Measurements from ENCODE around the gene LRIF1. TPM values are rescaled to one million over a fixed set of nuclear protein-coding genes. Genes with fewer than 3 reads are reported as not detected.
"Not testable (repeated sequence)": the region's sequence is repeated elsewhere in the genome, so short reads cannot be mapped to it uniquely, and the experiment has no call there.

Gene LRIF1
- polyA plus RNA-seq, 12 donors = 8.0 to 13.5 (median 9.9) TPM; not detected in 1

DNA sequence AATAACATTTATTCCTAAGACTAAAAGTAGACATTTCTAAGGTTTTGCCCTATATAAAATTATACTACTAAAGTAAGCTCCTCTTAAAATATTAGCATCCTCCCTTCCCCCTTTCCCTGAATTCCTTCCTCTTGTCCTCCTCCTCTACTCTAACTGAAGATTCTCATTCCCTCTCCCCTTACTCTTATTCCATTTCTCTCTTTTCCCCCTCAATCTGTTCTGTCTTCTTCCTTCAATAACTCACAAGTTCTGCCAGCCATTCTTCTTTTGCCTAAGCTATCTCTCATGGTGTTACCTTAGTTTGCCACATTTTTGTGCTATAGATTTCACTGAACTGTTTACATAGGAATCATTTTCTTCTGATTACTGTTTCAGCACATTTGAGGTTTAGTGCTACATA, 10.7 kb downstream of the LRIF1 start:
- DNase-seq = no peak

DNA sequence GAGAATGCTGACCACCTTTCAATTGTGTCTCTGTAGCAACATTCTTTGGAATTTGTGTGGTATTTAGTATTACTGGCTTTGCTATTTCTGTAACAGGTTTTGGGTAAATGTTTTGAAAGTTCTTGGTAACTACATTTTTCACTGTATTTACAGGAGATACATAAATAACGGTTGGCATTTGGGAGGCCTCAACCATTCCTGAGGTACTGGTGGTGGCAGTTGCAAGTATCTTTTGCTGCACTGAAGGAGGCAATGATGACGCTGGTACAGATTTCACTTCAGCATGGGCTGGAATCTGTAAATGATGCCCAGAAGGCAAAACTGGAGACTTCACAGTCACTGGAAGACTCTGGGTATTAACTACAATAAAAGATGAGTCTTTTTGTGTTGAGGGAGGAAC, 11.7 kb downstream of the LRIF1 start:
- DNase-seq = no peak

DNA sequence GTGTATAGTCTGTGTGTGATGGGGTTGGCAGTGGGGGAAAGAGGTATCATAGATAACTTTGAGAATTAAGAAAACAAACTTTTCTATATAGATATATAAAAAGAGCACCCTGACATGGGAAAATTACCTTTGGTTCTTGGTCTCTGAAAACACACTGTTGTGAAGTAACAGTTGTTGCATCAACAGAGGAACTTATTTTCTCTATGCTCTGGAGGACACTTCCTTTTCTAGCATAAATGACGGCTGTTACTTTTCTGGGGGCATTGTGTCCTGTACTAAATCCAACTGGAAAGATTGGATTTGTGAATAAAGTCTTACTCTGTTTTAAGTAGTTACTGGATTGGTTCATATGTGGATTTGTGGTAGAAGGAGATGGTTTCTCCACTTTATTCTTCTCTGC, 12.6 kb downstream of the LRIF1 start:
- no peak for DNase-seq

DNA sequence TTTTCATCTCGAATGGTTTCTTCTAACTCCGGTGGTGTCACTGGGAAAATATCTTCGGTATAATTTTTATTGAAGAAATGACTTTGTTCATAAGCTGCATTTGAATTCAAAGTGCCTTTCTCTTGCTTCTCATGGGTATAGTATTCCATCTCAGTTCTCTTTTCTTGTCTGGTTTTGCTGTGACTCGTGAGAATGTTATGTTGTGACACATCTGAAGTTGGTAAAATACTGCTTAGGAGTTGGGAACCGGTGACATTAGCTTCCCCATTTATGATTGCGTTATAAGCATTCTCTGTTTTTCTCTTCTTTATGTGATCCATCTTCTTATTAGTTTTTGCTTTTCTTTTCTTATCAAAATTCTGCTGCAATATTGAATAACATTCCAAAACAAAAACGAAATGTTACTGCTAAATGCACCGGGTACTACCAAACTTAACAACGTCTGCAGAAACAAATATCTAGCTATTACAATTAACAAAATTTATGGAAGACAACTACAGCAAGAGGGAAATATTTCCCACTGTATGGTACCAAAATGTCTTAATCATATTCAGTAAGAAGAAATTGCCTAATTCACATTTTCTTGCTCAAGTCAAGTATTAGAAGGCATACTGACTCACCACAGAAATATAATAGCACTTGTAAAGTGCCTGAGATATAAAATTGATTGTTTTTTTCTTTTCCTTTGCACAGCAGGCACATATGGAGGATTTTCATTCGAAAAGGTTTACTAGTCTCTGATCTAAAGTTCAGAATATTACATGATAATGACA, 15.5 kb downstream of the LRIF1 start:
- no peak for DNase-seq

DNA sequence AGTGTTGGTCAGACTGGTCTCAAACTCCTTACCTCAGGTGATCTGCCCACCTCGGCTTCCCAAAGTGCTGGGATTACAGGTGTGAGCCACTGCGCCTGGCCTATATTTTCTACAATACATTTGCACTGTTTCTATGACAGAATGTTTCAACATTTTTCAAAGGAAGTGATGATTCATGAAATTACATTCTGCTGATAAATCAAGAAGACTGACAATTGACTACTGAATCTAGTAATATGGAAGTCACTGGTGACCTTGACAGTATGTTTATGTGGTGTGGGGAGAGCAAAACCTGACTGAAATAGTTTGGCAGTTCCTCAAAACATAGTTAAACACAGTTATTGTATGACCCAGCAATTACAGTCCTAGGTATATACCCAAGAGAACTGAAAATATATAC, 18.1 kb downstream of the LRIF1 start:
- no peak for DNase-seq

DNA sequence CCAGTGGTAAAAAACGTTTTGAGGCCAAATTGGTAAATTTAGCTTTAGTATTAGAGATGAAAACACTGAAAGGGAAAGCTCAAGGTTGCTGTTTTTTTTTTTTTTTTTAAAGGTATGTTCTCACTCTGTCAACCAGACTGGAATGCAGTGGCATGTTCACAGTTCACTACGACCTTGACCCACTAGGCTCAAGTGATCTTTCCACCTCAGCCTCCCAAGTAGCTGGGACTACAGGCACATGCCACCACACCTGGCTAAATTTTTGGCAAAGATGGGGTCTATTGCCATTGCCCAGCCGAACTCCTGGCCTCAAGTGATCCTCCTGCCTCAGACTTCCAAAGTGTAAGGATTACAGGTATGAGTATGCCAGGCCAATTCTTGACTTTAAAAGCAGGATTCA, 18.9 kb downstream of the LRIF1 start:
- DNase-seq = no peak

DNA sequence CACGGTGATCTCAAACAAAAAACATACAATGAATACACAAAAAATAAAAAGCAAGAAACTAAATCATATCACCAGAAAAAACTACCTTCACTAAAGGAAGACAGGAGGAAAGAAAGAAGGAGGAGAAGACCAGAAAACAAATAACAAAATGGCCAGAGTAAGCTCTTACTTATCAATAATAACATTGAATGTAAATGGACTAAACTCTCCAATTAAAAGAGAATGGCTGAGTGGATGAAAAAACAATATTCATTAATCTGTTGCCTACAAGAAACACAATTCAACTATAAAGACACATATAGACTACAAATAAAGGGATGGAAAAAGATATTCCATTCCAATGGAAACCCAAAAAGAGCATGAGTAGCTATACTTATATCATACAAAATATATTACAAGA, 27.2 kb downstream of the LRIF1 start:
- no peak for DNase-seq

DNA sequence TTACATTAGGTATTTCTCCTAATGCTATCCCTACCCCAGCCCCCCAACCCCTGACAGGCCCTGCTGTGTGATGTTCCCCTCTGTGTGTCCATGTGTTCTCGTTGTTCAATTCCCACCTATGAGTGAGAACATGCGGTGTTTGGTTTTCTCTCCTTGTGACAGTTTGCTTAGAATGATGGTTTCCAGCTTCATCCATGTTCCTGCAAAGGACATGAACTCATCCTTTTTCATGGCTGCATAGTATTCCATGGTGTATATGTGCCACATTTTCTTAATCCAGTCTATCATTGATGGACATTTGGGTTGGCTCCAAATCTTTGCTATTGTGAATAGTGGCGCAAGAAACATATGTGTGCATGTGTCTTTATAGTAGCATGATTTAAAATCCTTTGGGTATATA, 32.6 kb downstream of the LRIF1 start:
- DNase-seq = not testable (repeated sequence)

DNA sequence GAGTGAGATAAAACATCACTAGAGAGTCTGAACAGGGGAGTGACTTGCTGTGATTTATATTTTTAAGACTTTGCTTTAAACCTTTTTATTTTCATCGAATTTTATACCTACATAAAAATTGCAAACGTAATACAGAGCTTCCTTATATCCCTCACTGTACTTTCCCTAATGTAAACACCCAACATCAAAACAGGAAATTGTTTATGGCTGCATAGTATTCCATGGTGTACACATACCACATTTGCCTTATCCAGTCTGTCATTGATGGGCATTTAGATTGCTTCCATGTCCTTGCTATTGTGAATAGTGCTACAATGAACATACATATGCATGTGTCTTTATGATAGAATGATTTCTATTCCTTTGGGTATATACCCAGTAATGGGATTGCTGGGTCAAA, 34.8 kb downstream of the LRIF1 start:
- DNase-seq = no peak

DNA sequence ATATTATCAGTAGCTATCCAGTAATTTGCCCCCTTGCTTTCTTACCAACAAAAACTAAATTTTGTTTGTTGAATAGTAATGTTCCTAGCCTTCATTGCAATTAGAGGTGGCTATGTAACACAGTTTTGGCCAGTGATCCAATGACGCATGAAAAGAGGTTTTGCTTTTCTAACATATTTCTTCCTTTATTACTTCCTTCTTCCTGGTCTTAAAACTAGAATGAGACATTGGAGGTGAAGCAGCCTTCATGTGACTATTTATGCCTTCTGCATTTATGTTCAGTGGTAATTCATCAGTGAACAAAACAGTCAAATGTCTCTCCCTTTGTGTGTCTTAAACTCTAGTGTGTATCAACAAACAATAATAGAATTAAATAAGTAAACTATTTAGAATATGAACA, 35.5 kb downstream of the LRIF1 start:
- DNase-seq = no peak

DNA sequence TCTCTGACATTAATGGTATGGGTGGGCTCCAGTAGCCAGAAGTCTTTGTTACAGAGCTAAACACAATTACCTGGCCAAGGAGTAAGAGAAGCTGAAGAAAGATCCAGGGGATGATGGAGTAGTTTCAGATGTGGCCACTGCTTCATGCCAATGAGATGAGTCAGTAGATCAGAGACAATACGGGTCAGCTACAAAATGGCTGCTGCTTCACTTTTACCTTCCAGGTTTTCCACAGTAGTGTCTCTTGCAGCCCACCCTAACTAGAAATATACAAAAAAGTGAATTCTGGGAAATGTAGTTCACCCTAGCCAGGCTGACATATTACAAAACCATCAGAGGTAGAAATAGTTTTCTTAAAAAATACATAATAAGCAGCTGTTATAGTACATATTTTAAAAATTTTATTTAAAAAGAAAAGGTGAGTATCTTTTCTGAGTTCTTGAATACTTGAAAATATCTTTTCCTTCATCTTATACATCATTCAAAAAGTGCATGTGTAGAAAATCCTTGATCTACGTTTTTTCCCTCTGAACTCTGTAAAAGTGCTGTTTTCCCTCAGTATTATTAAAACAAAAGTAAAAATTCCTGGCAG, 36.1 kb downstream of the LRIF1 start:
- no peak for DNase-seq

DNA sequence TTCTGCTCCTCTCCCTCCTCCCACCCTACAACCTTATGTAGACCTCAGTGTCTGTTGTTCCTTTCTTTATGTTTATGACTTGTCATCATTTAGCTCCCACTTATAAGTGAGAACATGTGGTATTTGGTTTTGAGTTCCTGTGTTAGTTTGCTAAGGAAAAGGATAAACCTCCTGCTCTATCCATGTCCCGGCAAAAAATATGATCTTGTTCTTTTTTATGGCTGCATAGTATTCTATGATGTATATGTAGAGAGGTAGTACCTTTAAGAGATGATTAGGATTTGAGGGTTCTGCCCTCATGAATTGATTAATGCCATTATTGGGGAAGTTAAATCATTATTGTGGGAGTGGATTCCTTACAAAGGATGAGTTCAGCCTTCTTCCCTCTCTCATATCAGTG, 41.8 kb downstream of the LRIF1 start:
- DNase-seq = no peak

DNA sequence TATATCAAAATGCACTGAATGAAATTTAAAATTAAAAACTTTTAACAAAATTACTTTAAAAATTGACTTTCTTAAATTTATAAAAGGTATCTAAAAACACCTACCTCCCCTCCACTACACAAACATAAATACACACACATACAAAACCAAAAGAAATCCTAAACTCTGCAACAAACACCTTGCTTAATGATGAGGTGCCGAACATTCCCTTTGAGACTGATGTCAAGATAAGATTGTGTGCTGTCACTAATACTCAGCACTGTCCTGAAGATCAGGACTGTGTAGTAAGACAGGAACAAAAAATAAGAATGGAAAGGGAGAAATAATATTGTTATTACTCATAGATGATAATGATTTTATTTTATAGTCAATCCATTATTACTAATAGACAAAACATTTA, 45.7 kb downstream of the LRIF1 start:
- DNase-seq = no peak

DNA sequence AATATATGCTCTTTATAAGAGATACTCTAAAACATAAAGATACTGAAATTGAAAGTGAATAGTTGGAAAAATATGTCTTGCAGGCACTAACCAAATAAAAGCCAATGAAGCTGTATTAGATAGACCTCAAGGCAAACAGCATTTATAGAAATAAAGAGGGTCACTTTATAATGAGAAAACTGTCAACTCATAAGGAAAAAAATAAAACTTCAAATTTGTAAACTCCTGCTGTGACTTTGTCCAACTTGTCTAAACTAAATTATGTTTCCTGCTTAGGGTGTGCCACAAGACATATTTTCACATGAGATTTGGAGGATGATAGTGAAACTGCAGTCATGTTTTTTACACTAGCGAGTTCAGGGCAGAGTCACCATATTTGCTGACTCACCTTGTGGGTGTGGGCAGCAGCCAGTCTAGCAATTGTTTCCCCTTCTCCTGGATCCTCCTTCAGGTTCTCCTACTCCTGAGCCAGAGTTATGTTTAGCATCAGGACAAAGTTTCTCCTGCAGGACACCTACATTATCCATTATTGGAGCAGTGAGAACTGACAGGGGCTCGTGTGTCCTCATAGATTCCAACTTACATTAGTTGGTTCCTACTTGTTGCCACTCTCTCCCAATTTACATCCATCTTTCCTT, 46.9 kb downstream of the LRIF1 start:
- no peak for DNase-seq

DNA sequence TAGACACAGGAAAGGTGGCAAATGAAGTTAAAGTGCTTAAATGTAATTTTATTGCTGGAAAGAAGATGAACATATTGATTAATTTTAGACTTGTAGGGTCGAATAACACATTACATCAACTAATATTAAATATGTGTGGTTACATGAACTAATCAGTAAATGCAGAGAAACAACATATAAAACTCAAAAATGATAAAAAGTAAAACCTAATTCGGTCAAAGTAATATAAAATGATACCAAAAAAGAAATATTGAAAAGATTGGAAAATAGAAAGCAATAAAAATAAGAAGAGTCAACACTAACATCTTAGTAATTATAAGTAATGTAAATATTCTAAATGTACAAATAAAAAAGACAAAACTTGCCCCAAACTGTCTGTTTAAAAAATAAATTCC, 47.5 kb downstream of the LRIF1 start:
- no peak for DNase-seq

DNA sequence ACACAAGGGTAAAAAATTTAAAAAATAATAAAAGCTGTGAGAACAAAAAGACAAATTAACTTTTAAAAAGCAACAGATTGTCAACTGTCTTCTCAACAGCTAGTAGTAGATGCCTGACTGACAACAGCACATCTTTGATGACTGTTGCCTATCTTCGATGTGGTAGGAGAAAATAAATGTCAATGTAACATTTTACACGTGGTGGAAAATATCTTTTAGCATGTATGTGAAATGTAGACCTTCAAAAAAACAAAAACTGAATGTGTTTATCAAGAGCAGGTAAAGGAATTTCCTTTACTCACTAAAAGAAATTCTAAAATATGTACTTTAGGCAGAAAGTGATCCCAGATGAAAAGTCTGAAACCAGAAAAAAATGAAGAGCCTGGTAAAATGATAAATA, 47.9 kb downstream of the LRIF1 start:
- DNase-seq = no peak

DNA sequence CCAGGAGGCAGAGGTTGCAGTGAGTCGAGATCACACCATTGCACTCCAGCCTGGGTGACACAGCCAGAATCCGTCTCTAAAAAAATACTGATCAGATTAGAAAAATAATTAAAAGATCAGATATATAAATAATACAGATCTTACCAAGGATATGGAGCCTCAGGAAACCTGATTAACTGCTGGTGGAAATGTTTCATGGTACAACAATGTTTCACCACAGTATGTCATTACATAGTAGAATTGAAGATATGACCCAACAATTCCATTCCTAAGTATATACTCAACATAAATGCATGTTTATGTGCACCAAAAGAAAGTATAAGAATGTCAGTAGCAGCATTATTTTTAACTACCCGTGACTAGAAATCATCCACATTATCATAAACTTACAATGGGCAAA, 49.0 kb downstream of the LRIF1 start:
- no peak for DNase-seq

DNA sequence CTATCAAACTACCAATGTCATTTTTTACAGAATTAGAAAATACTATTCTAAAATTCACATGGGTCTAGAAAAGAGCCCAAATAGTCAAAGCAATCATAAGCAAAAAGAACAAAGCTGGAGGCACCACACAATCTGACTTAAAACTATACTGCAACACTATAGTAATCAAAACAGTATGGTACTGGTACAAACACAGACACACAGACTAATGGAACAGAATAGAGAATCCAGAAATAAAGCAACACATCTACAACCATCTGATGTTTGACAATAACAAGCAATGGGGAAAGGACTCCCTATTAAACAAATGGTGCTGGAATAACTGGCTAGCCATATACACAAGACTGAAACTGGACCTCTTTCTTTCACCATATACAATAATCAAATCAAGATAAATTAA, 50.9 kb downstream of the LRIF1 start:
- DNase-seq = no peak

DNA sequence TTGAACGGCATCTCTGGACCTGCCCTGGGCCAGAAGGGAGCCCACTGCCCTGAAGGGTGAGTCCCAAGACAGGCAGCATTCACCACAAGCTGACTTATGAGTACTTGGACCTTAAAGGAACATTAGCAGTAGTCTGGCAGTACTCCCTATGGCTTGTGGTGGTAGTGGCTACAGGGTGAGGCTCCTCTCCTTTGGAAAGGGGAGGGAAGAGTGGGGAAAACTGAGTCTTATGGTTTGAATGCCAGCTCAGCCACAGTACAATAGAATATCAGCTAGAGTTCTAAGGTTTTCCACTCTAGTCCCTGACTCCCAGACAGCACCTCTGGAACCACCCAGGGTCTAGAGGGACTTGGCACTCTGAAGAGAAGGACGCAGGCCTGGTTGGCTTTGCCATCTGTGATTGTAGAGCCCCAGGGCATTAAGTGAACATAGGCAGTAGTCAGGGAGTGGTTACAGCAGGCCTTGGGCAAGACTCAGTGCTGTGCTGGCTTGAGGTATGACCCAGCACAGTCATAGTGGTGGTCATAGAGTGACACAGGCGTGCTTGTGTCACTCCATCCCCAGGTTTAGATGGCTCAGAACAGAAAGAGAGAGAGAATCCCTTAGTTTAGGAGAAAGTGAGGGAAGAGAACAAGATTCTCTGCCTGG, 59.7 kb downstream of the LRIF1 start:
- no peak for DNase-seq

DNA sequence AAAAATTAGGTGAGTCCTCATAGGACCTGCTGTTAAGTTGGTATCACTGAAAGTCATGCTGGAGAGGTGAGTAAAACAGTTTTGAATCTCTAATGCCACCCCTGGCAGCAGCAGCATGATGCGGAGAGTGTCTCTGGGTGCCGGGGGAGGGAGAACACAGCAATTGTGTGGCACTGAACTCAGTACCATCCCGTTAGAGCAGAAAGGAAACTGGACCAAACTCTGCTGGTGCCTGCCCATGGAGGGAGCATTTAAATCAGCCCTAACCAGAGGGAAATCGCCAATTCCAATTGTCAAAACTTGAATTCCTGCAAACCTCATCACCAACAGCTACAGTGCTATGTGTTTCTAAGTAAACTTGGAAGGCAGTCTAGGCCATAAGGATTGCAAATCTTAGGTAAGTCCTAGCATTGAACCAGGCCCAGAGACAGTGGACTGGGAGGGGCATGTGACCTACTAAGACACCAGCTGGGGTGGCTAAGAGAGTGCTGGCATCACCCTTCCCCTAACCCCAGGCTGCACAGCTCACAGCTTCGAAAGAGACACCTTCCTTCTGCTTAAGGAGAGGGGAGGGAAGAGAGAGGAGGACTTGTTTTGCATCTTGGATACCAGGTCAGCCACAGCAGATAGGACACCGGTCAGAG, 60.8 kb downstream of the LRIF1 start:
- no peak for DNase-seq

DNA sequence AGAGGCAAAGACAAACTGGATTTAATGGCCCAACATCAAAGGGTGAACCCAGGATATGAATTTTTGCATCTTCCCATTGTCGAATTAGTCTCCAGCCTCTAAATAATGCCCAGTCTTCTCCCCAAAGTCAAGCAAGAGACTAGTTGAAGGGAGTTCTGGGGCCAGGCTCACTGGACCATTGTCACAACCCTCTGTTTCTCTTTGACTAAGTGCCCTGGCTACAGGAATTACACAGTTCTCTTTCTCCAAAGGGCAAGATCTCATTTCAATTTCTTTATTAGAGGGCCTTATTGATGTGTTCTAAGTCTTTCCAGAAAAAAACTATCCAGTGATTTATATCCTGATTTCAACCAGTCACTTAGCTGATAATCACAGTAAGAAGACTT, 64.3 kb downstream of the LRIF1 start:
- no peak for DNase-seq

DNA sequence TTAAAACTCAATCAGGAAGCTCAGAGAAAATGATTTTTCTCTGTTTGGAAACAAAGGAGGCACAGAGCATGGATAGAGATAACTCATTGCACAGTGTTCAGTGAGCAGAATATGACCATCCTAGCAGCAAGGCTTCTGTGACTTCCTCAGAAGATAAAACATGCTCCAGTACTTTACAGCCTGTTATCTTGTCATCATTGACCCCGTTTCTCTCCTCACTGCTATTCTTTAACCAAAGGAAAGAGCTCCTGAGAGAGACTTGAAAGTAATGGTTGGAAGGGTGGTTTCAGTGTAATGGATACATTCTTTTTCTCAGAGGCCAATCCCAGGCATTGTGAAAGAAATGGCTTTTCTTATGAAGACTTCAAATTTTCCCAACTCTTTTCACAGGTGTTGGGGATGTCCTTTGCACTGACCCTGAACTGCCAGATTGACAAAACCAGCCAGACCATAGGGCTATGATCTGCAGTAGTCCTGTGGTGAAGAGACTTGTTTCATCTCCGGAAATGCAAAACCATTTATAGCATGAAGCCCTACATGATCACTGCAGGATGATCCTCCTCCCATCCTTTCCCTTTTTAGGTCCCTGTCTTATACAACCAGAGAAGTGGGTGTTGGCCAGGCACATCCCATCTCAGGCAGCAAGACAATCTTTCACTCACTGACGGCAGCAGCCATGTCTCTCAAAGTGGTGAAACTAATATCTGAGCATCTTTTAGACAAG, 64.8 kb downstream of the LRIF1 start:
- no peak for DNase-seq

Measured in muscle of arm (tissue), 12 donors.